C4-2B (cell line): ENCODE measurements around the gene TTC28.

ENCODE experiments used
- CTCF ChIP-seq: fragments of 450-650 bp; conservative IDR thresholded peaks from 2 replicates; pipeline ENCODE4 v1.5.1; 2017; ENCODE audit warnings: mild to moderate bottlenecking
- ZFX ChIP-seq: fragments of 450-650 bp; IDR thresholded peaks from 2 replicates; pipeline ENCODE4 v1.6.1; 2017

DNA sequence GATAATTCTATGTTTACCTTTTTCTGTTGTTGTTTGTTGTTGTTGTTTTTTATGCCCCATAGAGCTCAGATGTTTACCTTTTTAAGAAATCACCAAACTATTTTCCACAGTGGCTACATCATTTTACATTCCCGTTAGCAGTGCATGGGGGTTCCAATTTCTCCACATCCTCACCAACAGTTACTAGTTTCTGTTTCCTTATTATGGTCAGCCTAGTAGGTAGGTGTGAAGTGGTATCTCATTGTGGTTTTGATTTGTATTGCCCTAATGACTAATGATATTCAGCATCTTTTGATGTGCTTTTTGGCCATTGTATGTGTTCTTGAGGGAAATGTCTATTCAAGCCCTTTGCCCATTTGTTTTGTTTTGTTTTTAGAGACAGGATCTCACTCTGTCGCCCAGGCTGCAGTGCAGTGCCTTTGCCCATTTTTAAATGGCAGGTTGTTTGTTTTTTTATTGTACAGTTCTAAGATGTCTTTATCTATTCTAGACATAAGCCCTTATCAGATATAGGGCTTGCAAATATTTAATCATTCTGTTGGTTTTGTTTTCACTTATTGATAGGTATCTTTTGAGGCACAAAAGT, 34.5 kb upstream of the TTC28 start:
- TF ChIP-seq CTCF = no peak
- TF ChIP-seq ZFX = no peak
